Measurements from ENCODE around the gene CEL. TPM values are rescaled to one million over a fixed set of nuclear protein-coding genes. Genes with fewer than 3 reads are reported as not detected.

CEL gene
- total RNA-seq, 3 donors from 2014 or later, result 0.87 to 1.6 (median 1.4) TPM

GRCh38 chr9:133118568-133118967 lies 56.8 kb downstream of the CEL start:
- TF ChIP-seq CTCF (IDR thresholded peaks at IDR 0.05), result no peak
- no peak overlapping the region for H3K4me3 ChIP-seq
- no peaks in the 10 kb centered on the region for H3K9me3 ChIP-seq
- ATAC-seq (no peak), DNase-seq (peak in 2 of 3 donors; percentile 16 to 48)
- H3K36me3 ChIP-seq (ENCODE audit: low read depth), result no peaks in the 10 kb centered on the region
- H3K4me1 ChIP-seq (ENCODE audit: low read depth), result peaks cover 59% of the 10 kb centered on the region
- intact Hi-C loops (cut with DNase I, micrococcal nuclease), result no loop called here

GRCh38 chr9:133119103-133119845 lies 57.5 kb downstream of the CEL start:
- DNase-seq (peak in 1 of 3 donors; percentile 64), ATAC-seq (no peak)
- H3K9me3 ChIP-seq, result no peaks in the 10 kb centered on the region
- intact Hi-C loops (cut with DNase I, micrococcal nuclease), result no loop called here
- peaks cover 52% of the 10 kb centered on the region for H3K4me1 ChIP-seq (ENCODE audit: low read depth)
- H3K4me3 ChIP-seq, result no peak overlapping the region
- no peaks in the 10 kb centered on the region for H3K36me3 ChIP-seq (ENCODE audit: low read depth)
- no peak for TF ChIP-seq CTCF (IDR thresholded peaks at IDR 0.05)

- Histone ChIP-seq H3K4me3 (no peak overlapping the region), H3K9me3 (no peaks in the 10 kb centered on the region), H3K36me3 (ENCODE audit: low read depth) (no peaks in the 10 kb centered on the region), H3K4me1 (ENCODE audit: low read depth) (peaks cover 45% of the 10 kb centered on the region)
- peak; percentile 4 for ATAC-seq
- intact Hi-C loops (cut with DNase I, micrococcal nuclease), result no loop called here
- DNase-seq, result peak in 2 of 3 donors; percentile 50 to 61
- TF ChIP-seq CTCF (IDR thresholded peaks at IDR 0.05), result no peak
Measured at GRCh38 chr9:133119846-133120500, 58.2 kb downstream of the CEL start.

- DNase-seq (peak in 1 of 3 donors; percentile 77), ATAC-seq (peak; percentile 7)
- Histone ChIP-seq H3K4me1 (ENCODE audit: low read depth) (peaks cover 40% of the 10 kb centered on the region), H3K4me3 (peak overlapping the region; percentile 42), H3K9me3 (no peaks in the 10 kb centered on the region), H3K36me3 (ENCODE audit: low read depth) (no peaks in the 10 kb centered on the region)
- no peak for TF ChIP-seq CTCF (IDR thresholded peaks at IDR 0.05)
- intact Hi-C loops (cut with DNase I, micrococcal nuclease), result no loop called here
Measured at GRCh38 chr9:133120501-133121197, 58.9 kb downstream of the CEL start.

Small RNA genes within 50 kb of the gene (microRNA-seq; reads per million reads assigned to microRNA genes)
- gene MIR6877, result 2.3 reads per million, percentile 5 among the genes with 10 or more reads in this experiment

Other genes starting within 250 kb of the CEL start
- 1 to 10 TPM in 1 of 3 donors, under 1 TPM in 1, not detected in 1; 0.96 to 2.0 TPM for gene AK8, start 183.7 kb upstream of the CEL start, total RNA-seq
- 1 to 10 TPM; 1.6 to 6.9 (median 2.5) TPM for gene SPACA9, start 183.1 kb upstream of the CEL start, total RNA-seq
- 10 to 100 TPM; 34.6 to 53.4 (median 52.3) TPM for gene TSC1, start 117.4 kb upstream of the CEL start, total RNA-seq
- 1 to 10 TPM; 1.4 to 2.6 (median 1.5) TPM for gene GFI1B, start 83.3 kb upstream of the CEL start, total RNA-seq
- gene GTF3C5, start 31.0 kb upstream of the CEL start, total RNA-seq, result 10 to 100 TPM; 45.8 to 53.6 (median 52.2) TPM
- gene RALGDS, start 59.3 kb downstream of the CEL start, total RNA-seq, result 10 to 100 TPM; 38.3 to 59.4 (median 44.2) TPM
- gene GBGT1, start 101.9 kb downstream of the CEL start, total RNA-seq, result 10 to 100 TPM in 1 of 3 donors, 1 to 10 TPM in 2; 4.3 to 14.0 (median 8.6) TPM
- not detected for gene OBP2B, start 147.3 kb downstream of the CEL start, total RNA-seq
- 100 to 1,000 TPM in 2 of 3 donors, 10 to 100 TPM in 1; 25.6 to 114 (median 102) TPM for gene ABO, start 213.2 kb downstream of the CEL start, total RNA-seq

All from mucosa of descending colon (tissue), 3 donors.